ENCODE measurements around the gene FAM81A.

GRCh38 chr15:59399465-59400102 is 38.4 kb upstream of the FAM81A start:
- TF ChIP-seq CTCF (IDR thresholded peaks at IDR 0.05): no peak
- TF ChIP-seq POLR2A (IDR thresholded peaks at IDR 0.05): no peak
